Measurements from ENCODE around the gene ITGB4.

Gene ITGB4

DNA sequence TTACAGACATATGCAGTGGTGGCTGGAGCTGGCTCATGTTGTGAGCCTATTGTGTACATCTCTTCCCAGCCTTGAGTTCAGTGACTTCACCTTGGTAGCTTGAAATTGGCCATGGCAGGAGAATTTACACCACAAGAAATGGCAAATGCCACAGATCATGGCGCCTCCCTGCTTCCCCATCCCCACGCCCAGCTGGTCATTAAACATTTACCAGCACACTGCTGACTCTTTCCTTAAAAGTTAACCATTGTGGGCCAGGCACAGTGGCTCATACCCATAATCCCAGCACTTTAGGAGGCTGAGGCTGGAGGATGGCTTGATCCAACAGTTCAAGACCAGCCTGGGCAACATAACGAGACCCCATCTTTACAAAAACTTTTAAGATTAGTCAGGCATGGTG lies 22.6 kb upstream of the ITGB4 start:
- no peak for DNase-seq

DNA sequence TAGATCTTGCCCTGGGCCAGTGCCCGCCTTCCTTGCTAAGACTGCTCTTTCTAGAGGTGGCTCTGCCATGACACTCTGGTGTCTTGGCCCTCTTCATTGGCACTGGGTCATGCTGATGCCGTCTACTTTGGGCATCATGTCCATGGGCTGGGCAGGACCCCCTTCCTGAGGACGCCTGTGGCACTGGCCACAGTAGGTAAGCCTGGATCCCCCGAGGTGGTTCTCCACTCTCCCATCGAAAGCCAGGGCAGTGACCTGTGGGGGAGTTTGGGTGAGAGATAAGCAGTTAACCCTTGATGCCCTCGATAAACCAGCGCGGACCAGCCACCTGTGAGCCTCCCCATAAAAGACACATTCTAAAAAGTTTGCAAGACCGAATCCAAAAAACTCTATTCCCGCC lies 20.0 kb upstream of the ITGB4 start:
- DNase-seq = no peak

GRCh38 chr17:75703191-75703590 lies 18.1 kb upstream of the ITGB4 start:
- no peak for DNase-seq

DNA sequence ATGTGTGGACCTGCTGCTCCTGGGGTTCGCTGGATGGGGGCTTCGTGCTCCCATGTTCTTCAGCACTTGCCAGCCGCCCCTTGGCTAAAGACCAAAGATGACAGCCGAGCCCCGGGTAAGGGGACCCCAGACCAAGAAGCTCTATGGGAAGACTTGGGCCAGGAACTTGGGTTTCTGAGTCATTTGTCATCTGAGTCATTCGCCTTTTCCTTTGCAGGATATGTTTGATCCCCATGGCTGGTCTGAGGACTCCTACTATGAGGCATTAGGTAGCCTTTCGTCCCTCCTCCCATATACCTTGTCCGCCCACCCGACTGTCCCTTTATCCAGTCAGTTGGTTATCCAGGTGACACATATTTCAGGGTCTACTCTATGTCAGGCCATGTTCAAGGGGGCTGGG lies 17.7 kb upstream of the ITGB4 start:
- DNase-seq = no peak

- DNase-seq = no peak
These were observed 16.0 kb upstream of the ITGB4 start for GRCh38 chr17:75704963-75705875.

- no peak for DNase-seq
These were observed 15.1 kb upstream of the ITGB4 start for GRCh38 chr17:75706042-75706728.

GRCh38 chr17:75707079-75707571 lies 14.1 kb upstream of the ITGB4 start:
- no peak for DNase-seq

DNA sequence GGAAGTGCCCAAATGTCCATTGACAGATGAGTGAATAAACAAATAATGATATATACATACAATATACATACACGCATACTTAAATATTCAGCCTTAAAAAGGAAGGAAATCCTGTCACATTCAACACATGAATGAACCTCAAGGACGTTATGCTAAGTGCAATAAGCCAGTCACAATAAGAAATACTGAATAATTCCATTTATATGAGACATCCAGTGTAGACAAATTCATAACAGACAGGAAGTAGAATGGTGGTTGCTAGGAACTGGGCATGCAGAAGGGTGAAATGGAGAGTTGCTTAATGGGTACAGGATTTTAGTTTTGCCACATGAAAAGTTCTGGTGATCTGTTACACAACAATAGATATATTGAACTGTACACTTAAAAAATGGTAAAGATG lies 8.8 kb upstream of the ITGB4 start:
- no peak for DNase-seq

DNA sequence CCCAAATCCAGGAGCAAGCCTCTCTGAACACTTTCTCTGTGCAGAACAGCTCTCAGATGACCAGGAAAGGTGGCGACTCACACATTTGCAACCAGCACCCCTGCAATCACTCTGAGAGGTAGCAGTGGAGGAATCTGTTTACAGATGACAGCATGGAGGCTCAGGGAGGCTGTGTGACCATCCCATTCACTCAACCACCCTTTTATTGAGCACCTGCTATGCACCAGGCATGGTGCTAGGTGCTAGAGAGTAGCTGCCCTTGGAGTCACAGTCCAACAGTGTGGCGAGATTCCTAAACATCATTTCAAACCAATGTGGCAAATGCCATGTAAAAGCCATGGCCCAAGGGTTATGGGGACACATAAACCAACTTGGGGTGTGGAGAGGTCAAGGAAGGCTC lies 1.5 kb upstream of the ITGB4 start:
- no peak for DNase-seq

DNA sequence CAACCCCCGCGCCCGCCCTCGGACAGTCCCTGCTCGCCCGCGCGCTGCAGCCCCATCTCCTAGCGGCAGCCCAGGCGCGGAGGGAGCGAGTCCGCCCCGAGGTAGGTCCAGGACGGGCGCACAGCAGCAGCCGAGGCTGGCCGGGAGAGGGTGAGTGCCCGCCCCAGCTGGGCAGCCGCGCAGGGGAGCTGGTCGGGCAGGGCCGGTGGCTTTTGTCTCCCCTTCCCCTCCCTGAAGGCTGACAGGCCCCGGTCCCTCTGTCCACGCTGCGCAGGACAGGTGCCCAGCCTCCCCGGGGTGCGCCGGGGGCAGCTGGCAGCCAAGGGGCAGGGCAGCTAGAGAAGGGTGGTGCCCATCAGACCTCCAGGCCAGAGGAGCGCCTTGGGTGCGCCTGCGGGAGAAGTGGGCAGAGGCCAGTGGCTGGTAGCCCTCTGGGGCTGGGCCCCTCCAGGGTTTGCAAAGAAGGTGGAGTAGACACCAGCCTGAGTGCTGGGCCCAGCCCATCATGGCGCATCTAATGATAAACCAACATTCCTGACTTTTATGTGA lies 278 bp downstream of the ITGB4 start:
- no peak for DNase-seq

GRCh38 chr17:75722076-75722475 lies 817 bp downstream of the ITGB4 start:
- no peak for DNase-seq

DNA sequence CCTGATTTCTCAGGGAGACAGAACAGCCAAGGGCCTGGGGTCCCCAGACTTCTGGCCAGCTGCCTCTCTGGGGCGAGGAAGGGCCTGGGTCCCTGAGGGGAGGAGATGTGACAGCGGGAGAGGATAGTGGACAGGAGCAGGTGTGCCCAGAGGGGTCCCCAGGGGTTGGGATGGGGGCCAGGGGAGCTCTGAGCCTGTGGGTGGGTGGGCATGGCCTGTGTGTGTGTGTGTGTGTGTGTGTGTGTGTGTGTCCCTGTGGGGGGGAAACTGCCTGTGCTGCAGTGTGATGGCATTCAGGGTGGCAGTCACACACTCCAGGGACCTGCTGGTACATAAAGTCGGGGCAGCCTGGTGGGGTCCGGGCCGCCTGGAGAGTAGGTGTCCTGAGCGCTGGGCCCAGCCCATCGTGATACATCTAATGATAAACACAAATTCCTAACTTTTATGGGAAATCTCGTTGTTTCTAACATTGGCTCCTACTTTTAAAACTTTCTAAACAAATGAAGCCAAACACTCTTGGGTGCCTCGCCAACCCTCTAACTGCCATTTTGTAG lies 1.4 kb downstream of the ITGB4 start:
- no peak for DNase-seq

- no peak for DNase-seq
These were observed 2.1 kb downstream of the ITGB4 start for GRCh38 chr17:75723171-75723930.

GRCh38 chr17:75724016-75725003 lies 3.1 kb downstream of the ITGB4 start:
- no peak for DNase-seq

- DNase-seq = no peak
These were observed 4.2 kb downstream of the ITGB4 start for GRCh38 chr17:75725504-75725903.

GRCh38 chr17:75727391-75727790 lies 6.1 kb downstream of the ITGB4 start:
- no peak for DNase-seq

- no peak for DNase-seq
These were observed 8.1 kb downstream of the ITGB4 start for GRCh38 chr17:75729351-75729750.

DNA sequence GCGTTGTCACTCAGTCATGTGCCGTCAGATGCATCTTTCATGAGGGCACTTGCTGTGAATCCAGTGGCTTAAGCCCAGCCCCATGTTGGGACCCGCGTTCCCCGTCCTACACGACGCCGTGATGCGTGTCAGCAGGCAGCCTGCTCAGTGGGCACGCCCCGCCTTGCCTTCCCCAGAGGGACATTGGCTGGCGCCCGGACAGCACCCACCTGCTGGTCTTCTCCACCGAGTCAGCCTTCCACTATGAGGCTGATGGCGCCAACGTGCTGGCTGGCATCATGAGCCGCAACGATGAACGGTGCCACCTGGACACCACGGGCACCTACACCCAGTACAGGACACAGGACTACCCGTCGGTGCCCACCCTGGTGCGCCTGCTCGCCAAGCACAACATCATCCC lies 8.8 kb downstream of the ITGB4 start:
- no peak for DNase-seq

GRCh38 chr17:75731086-75731715 lies 9.9 kb downstream of the ITGB4 start:
- no peak for DNase-seq

GRCh38 chr17:75731716-75732498 lies 10.6 kb downstream of the ITGB4 start:
- DNase-seq = no peak
